ENCODE data around the gene POP5. TPM values are rescaled to one million over a fixed set of nuclear protein-coding genes. Genes with fewer than 3 reads are reported as not detected.

POP5 gene
- total RNA-seq, 1 experiment from 2014 or later, result 43.7 TPM

DNA sequence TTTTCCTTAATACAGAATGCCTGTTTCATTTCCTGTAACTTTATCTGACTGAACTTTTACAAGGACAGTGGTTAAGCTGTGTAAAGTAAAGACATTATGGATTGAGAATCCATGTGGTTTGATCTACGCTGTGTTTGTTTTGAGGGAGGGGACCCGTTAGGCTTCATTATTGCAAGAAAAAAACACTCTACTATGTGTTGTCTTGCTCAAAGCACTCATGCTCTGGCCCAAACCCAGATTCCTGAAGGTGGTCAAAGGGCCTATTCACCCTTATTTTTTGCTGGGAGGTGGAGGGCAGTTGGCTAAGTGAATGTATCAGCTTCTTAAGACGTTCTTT lies 35.2 kb downstream of the POP5 start:
- POLR2A ChIA-PET, result no interaction called here
- TF ChIP-seq SIN3A (IDR thresholded peaks at IDR 0.05; ENCODE audit: borderline replicate concordance, insufficient read depth, low read depth, low read length) (no peak), TCF7L2 (IDR thresholded peaks at IDR 0.05; ENCODE audit: low read depth, low read length) (no peak), POLR2AphosphoS5 (IDR thresholded peaks at IDR 0.05; ENCODE audit: low read depth, low read length) (no peak)
- TF ChIP-seq, protein P1, sequence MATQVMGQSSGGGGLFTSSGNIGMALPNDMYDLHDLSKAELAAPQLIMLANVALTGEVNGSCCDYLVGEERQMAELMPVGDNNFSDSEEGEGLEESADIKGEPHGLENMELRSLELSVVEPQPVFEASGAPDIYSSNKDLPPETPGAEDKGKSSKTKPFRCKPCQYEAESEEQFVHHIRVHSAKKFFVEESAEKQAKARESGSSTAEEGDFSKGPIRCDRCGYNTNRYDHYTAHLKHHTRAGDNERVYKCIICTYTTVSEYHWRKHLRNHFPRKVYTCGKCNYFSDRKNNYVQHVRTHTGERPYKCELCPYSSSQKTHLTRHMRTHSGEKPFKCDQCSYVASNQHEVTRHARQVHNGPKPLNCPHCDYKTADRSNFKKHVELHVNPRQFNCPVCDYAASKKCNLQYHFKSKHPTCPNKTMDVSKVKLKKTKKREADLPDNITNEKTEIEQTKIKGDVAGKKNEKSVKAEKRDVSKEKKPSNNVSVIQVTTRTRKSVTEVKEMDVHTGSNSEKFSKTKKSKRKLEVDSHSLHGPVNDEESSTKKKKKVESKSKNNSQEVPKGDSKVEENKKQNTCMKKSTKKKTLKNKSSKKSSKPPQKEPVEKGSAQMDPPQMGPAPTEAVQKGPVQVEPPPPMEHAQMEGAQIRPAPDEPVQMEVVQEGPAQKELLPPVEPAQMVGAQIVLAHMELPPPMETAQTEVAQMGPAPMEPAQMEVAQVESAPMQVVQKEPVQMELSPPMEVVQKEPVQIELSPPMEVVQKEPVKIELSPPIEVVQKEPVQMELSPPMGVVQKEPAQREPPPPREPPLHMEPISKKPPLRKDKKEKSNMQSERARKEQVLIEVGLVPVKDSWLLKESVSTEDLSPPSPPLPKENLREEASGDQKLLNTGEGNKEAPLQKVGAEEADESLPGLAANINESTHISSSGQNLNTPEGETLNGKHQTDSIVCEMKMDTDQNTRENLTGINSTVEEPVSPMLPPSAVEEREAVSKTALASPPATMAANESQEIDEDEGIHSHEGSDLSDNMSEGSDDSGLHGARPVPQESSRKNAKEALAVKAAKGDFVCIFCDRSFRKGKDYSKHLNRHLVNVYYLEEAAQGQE (IDR thresholded peaks at IDR 0.05; ENCODE audit: insufficient read depth in 1 of 2, low read depth in 2 of 2, low read length in 1 of 2), result no peak
- TF ChIP-seq, protein P2, sequence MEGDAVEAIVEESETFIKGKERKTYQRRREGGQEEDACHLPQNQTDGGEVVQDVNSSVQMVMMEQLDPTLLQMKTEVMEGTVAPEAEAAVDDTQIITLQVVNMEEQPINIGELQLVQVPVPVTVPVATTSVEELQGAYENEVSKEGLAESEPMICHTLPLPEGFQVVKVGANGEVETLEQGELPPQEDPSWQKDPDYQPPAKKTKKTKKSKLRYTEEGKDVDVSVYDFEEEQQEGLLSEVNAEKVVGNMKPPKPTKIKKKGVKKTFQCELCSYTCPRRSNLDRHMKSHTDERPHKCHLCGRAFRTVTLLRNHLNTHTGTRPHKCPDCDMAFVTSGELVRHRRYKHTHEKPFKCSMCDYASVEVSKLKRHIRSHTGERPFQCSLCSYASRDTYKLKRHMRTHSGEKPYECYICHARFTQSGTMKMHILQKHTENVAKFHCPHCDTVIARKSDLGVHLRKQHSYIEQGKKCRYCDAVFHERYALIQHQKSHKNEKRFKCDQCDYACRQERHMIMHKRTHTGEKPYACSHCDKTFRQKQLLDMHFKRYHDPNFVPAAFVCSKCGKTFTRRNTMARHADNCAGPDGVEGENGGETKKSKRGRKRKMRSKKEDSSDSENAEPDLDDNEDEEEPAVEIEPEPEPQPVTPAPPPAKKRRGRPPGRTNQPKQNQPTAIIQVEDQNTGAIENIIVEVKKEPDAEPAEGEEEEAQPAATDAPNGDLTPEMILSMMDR (IDR thresholded peaks at IDR 0.05), result no peak
- CTCF ChIA-PET, result no interaction called here
- no peak for DNase-seq (ENCODE audit: low read depth, low spot score)
- Histone ChIP-seq H3K27ac (ENCODE audit: low read length) (no peak overlapping the region), H3K4me1 (ENCODE audit: control insufficient read depth, insufficient read depth, low read length) (no peaks in the 10 kb centered on the region), H3K36me3 (ENCODE audit: control insufficient read depth, insufficient read depth, low read length) (peaks cover 17% of the 10 kb centered on the region), H3K9me3 (ENCODE audit: control insufficient read depth, insufficient read depth, low read depth, low read length) (no peaks in the 10 kb centered on the region), H3K27me3 (ENCODE audit: control insufficient read depth, insufficient read depth, low read length) (no peaks in the 10 kb centered on the region), H3K4me3 (ENCODE audit: low read depth in 2 of 2, low read length in 2 of 2) (no peak overlapping the region)
- ATAC-seq, result no peak
- intact Hi-C loops (cut with micrococcal nuclease; ENCODE audit: unreplicated experiment) (no loop called here), in situ Hi-C loops (cut with HindIII; ENCODE audit: low pct_unique_long_range_greater_than_20kb, low sequenced_read_pairs) (no loop called here)
- BruUV-seq (replicated peaks), result no TSS peak

DNA sequence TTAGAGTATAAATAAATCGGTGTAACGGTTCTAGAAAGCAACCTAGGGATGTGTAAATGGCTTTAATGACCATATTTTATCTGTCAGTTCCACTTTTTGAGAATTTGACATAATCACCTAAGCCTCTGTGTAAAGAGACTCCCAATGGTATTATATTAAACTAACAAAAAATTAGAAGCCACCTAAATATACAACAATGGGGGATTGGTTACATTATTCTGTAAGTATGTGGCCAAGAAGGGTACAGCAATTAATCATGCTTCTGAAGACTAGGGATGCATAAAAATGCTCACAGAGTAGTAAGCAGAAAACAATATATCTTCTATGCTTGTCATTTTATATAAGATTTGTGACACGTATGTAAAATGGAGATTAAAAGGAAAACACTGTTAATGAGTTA lies 36.5 kb downstream of the POP5 start:
- no peaks in the 10 kb centered on the region for H3K27me3 ChIP-seq (ENCODE audit: control insufficient read depth, insufficient read depth, low read length)
- TF ChIP-seq POLR2AphosphoS5 (IDR thresholded peaks at IDR 0.05; ENCODE audit: low read depth, low read length), result no peak
- TF ChIP-seq SIN3A (IDR thresholded peaks at IDR 0.05; ENCODE audit: borderline replicate concordance, insufficient read depth, low read depth, low read length), result no peak
- TF ChIP-seq, protein P2 (IDR thresholded peaks at IDR 0.05), result no peak
- TF ChIP-seq, protein P1 (IDR thresholded peaks at IDR 0.05; ENCODE audit: insufficient read depth in 1 of 2, low read depth in 2 of 2, low read length in 1 of 2), result no peak
- TF ChIP-seq TCF7L2 (IDR thresholded peaks at IDR 0.05; ENCODE audit: low read depth, low read length), result no peak
- intact Hi-C loops (cut with micrococcal nuclease; ENCODE audit: unreplicated experiment), result no loop called here
- no peak for ATAC-seq
- no TSS peak for BruUV-seq (replicated peaks)
- in situ Hi-C loops (cut with HindIII; ENCODE audit: low pct_unique_long_range_greater_than_20kb, low sequenced_read_pairs), result no loop called here
- H3K4me3 ChIP-seq (ENCODE audit: low read depth in 2 of 2, low read length in 2 of 2), result no peak overlapping the region
- ChIA-PET POLR2A (interaction anchor here (0.6 kb wide), 1 partner anchor 291 kb away, joined by 3 read pairs; no protein-coding TSS in a partner anchor), CTCF (no interaction called here)
- no peak overlapping the region for H3K27ac ChIP-seq (ENCODE audit: low read length)
- no peak for DNase-seq (ENCODE audit: low read depth, low spot score)
- H3K36me3 ChIP-seq (ENCODE audit: control insufficient read depth, insufficient read depth, low read length), result peaks cover 15% of the 10 kb centered on the region
- H3K9me3 ChIP-seq (ENCODE audit: control insufficient read depth, insufficient read depth, low read depth, low read length), result no peaks in the 10 kb centered on the region
- peaks cover 6% of the 10 kb centered on the region; the same call in 1 of the 2 replicates for H3K4me1 ChIP-seq (ENCODE audit: control insufficient read depth, insufficient read depth, low read length)
